ENCODE data around the gene MEOX2. TPM values are rescaled to one million over a fixed set of nuclear protein-coding genes. Genes with fewer than 3 reads are reported as not detected.

Gene MEOX2
- total RNA-seq, 1 experiment from 2014 or later, result not detected

- intact Hi-C loops (cut with micrococcal nuclease), result no loop called here
- Histone ChIP-seq H3K36me3 (ENCODE audit: low read depth, low read length) (no peaks in the 10 kb centered on the region), H3F3A (ENCODE audit: low read length, unreplicated experiment) (no peaks in the 10 kb centered on the region), H3K9me2 (replicated peaks; ENCODE audit: low read length) (no peaks in the 10 kb centered on the region), H3K9me3 (ENCODE audit: low read length) (no peaks in the 10 kb centered on the region), H3K27ac (ENCODE audit: low read length) (no peak overlapping the region), H3K27me3 (ENCODE audit: low read length) (no peaks in the 10 kb centered on the region), H3K4me1 (ENCODE audit: insufficient read depth, low read length) (peaks cover 22% of the 10 kb centered on the region), H4K20me1 (ENCODE audit: low read length) (no peaks in the 10 kb centered on the region), H2AFZ (ENCODE audit: low read length) (no peak overlapping the region), H3K4me2 (ENCODE audit: low read length) (0 out of 2 replicates have a peak overlapping the region, but pooled peaks have one; percentile 14), H3K4me3 (ENCODE audit: low read length) (no peak overlapping the region), H3K79me2 (ENCODE audit: low read length) (no peaks in the 10 kb centered on the region), H3K9ac (ENCODE audit: low read length) (no peak overlapping the region)
- TF ChIP-seq, protein P1, sequence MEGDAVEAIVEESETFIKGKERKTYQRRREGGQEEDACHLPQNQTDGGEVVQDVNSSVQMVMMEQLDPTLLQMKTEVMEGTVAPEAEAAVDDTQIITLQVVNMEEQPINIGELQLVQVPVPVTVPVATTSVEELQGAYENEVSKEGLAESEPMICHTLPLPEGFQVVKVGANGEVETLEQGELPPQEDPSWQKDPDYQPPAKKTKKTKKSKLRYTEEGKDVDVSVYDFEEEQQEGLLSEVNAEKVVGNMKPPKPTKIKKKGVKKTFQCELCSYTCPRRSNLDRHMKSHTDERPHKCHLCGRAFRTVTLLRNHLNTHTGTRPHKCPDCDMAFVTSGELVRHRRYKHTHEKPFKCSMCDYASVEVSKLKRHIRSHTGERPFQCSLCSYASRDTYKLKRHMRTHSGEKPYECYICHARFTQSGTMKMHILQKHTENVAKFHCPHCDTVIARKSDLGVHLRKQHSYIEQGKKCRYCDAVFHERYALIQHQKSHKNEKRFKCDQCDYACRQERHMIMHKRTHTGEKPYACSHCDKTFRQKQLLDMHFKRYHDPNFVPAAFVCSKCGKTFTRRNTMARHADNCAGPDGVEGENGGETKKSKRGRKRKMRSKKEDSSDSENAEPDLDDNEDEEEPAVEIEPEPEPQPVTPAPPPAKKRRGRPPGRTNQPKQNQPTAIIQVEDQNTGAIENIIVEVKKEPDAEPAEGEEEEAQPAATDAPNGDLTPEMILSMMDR (conservative IDR thresholded peaks at IDR 0.05; ENCODE audit: low read depth, low read length), result no peak
- TF ChIP-seq EZH2phosphoT487 (IDR thresholded peaks at IDR 0.05; ENCODE audit: borderline replicate concordance, low read length), result no peak
- TF ChIP-seq EZH2 (IDR thresholded peaks at IDR 0.05; ENCODE audit: low read length, unreplicated experiment), result no peak
- ChIA-PET CTCF (interaction anchor here (0.6 kb wide), 1 partner anchor 929 kb away, joined by 3 read pairs; no protein-coding TSS in a partner anchor), POLR2A (ENCODE audit: unreplicated experiment) (interaction anchor here (0.6 to 0.7 kb wide), 2 partner anchors 71 to 1732 kb away, joined by 3 to 8 read pairs; no protein-coding TSS in a partner anchor)
- no peak for ATAC-seq
- DNase-seq, result peak; percentile 31
- no TSS peak for BruUV-seq (replicated peaks)
These were observed 65.8 kb downstream of the MEOX2 start for GRCh38 chr7:15620491-15621185.

GRCh38 chr7:15618275-15618674, 68.2 kb downstream of the MEOX2 start:
- DNase-seq (no peak), ATAC-seq (no peak)
- H2AFZ ChIP-seq (ENCODE audit: low read length), result no peak overlapping the region
- no peak overlapping the region for H3K9ac ChIP-seq (ENCODE audit: low read length)
- H3K79me2 ChIP-seq (ENCODE audit: low read length), result no peaks in the 10 kb centered on the region
- no peak overlapping the region for H3K4me3 ChIP-seq (ENCODE audit: low read length)
- no TSS peak for BruUV-seq (replicated peaks)
- ChIA-PET CTCF (no interaction called here), POLR2A (ENCODE audit: unreplicated experiment) (no interaction called here)
- peaks cover 15% of the 10 kb centered on the region for H3K4me1 ChIP-seq (ENCODE audit: insufficient read depth, low read length)
- TF ChIP-seq, protein P1 (conservative IDR thresholded peaks at IDR 0.05; ENCODE audit: low read depth, low read length), result no peak
- TF ChIP-seq EZH2 (IDR thresholded peaks at IDR 0.05; ENCODE audit: low read length, unreplicated experiment), result no peak
- no peak for TF ChIP-seq EZH2phosphoT487 (IDR thresholded peaks at IDR 0.05; ENCODE audit: borderline replicate concordance, low read length)
- H3K9me2 ChIP-seq (replicated peaks; ENCODE audit: low read length), result no peaks in the 10 kb centered on the region
- no peaks in the 10 kb centered on the region for H3K36me3 ChIP-seq (ENCODE audit: low read depth, low read length)
- no peaks in the 10 kb centered on the region for H3K9me3 ChIP-seq (ENCODE audit: low read length)
- intact Hi-C loops (cut with micrococcal nuclease), result no loop called here
- no peak overlapping the region for H3K27ac ChIP-seq (ENCODE audit: low read length)
- H3F3A ChIP-seq (ENCODE audit: low read length, unreplicated experiment), result no peaks in the 10 kb centered on the region
- no peak overlapping the region for H3K4me2 ChIP-seq (ENCODE audit: low read length)
- no peaks in the 10 kb centered on the region for H3K27me3 ChIP-seq (ENCODE audit: low read length)
- H4K20me1 ChIP-seq (ENCODE audit: low read length), result no peaks in the 10 kb centered on the region

DNA sequence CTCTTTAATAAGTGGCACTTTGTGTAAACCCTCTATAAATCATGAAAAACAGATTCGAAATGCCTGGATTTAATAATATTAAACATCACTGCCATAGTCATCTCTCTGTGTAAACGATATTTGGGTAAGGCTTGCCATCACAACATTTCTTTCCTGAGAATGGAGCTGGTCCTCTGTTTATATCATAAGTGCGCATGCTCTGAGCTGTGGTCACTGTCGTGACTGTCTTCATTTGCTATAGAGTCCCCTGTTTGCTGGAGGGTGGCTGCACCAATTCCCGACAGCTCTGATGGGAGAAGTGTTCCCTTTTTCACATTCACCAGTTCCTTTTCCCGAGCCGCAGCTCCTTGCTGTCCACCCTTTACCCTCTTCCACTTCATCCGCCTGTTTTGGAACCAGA, 74.3 kb downstream of the MEOX2 start:
- no peaks in the 10 kb centered on the region for H3K4me1 ChIP-seq (ENCODE audit: insufficient read depth, low read length)
- no peak overlapping the region for H3K9ac ChIP-seq (ENCODE audit: low read length)
- ATAC-seq (no peak), DNase-seq (no peak)
- no peak overlapping the region for H2AFZ ChIP-seq (ENCODE audit: low read length)
- H3K9me2 ChIP-seq (replicated peaks; ENCODE audit: low read length), result no peaks in the 10 kb centered on the region
- H4K20me1 ChIP-seq (ENCODE audit: low read length), result no peaks in the 10 kb centered on the region
- POLR2A ChIA-PET (ENCODE audit: unreplicated experiment), result no interaction called here
- H3K79me2 ChIP-seq (ENCODE audit: low read length), result no peaks in the 10 kb centered on the region
- H3K4me2 ChIP-seq (ENCODE audit: low read length), result no peak overlapping the region
- H3K36me3 ChIP-seq (ENCODE audit: low read depth, low read length), result no peaks in the 10 kb centered on the region
- H3K4me3 ChIP-seq (ENCODE audit: low read length), result no peak overlapping the region
- no TSS peak for BruUV-seq (replicated peaks)
- H3K9me3 ChIP-seq (ENCODE audit: low read length), result no peaks in the 10 kb centered on the region
- CTCF ChIA-PET, result no interaction called here
- intact Hi-C loops (cut with micrococcal nuclease), result no loop called here
- H3F3A ChIP-seq (ENCODE audit: low read length, unreplicated experiment), result no peaks in the 10 kb centered on the region
- no peak overlapping the region for H3K27ac ChIP-seq (ENCODE audit: low read length)
- no peaks in the 10 kb centered on the region for H3K27me3 ChIP-seq (ENCODE audit: low read length)
- no peak for TF ChIP-seq EZH2 (IDR thresholded peaks at IDR 0.05; ENCODE audit: low read length, unreplicated experiment)
- TF ChIP-seq, protein P1 (conservative IDR thresholded peaks at IDR 0.05; ENCODE audit: low read depth, low read length), result no peak

Measured in PC-3 (cell line).